ENCODE measurements around the gene CREM. TPM values are rescaled to one million over a fixed set of nuclear protein-coding genes. Genes with fewer than 3 reads are reported as not detected.

The CREM gene
- 24.6 and 36.4 TPM in 2 replicates for total RNA-seq

DNA sequence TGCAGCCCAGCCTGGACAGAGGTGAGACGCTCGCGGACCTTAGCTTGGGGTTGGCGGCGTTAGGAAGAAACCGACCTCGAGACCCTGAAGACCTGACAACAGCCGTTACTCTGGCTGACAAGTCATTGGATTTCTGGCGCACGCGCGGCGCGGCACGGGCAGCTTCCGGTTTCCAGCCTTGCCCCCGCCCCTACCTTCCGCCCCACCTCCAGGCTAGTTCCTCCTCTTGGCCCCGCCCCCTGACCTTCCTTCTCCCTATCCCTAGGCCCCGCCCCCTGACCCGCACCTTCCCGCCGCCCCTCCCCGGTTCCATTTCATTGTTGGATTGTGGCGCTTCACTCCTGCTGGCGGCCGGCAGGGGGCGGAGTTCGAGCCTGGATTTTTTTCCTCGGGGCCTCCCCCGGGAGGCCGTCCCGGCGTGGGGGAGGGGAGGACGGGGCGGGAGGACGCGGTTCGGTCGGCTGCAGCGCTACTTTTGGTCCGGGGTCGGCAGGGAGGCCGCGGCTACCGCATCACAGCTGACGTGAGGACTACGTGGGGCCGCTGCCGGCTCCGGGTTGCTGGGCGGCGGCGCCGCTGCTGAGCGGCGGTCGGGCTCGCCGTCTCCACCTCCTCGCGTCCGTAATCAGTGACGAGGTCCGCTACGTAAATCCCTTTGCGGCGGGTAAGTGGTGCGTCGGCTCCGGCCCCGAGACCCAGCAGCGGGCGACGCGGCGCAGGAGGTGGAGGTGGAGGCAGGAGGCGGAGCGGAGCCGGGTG, at the start of gene CREM:
Gene CREM, plus strand, starts transcription at position 317 of the 759 bp plus-strand sequence. CDS start 10,990 bp downstream, outside the sequence.

DNA sequence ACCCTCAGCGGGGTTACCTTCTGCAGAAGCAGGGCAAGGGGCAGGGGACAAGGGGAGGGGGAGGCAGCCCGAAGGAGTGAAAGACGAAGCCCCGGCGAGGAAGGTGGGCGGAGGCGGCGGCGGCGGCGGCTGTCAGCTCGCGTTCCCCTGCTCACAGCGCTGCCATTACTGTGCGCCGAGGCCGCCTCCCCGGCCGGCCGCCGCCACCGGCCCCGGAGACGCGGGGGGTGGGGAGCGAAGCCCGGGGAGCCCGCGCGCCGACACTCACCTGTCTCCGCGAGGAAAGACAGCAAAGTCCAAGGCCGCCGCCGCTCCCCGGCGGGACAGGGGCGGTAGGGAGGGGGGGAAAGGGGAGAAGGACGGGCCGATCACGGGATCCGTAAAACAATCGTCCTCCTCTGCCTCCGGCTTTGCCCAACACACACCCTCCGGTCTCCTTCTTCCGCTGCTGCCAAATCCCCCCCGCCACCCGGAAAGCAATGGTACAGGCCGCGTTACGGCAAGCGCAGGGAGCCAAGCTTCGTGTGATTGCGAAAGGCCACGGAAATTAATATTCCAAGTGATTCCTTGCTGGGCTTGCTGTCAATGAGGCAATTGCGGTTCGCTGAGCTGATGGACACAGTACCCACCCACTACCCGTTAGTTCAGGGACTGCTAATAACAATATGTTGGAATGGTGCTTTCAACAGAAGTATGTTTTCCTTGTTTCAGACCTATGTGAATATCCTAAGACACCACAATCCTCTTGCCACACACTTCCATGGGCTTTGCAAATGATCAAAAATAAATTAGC, 36.3 kb upstream of the CREM start, which contains the start of gene CUL2:
Gene CUL2, minus strand, starts transcription at position 180 of the 793 bp plus-strand sequence. CDS start 19,024 bp downstream, outside the sequence.

Other genes with a start within 250 kb of the CREM start
- 28.9 and 33.9 TPM in 2 replicates for gene CUL2, start 36.5 kb upstream of the CREM start, total RNA-seq
- gene CCNY, start 209.7 kb downstream of the CREM start, total RNA-seq: 42.6 and 52.4 TPM in 2 replicates